HG03097 (cell line): ENCODE data around the gene LHFPL6.

ENCODE experiments used
- ATAC-seq: cut with Tn5 transposase; IDR thresholded peaks from one replicate; pipeline ENCODE4 v1.9.1; 2021; ENCODE audit not compliant: unreplicated experiment, low FRiP score

The LHFPL6 gene

DNA sequence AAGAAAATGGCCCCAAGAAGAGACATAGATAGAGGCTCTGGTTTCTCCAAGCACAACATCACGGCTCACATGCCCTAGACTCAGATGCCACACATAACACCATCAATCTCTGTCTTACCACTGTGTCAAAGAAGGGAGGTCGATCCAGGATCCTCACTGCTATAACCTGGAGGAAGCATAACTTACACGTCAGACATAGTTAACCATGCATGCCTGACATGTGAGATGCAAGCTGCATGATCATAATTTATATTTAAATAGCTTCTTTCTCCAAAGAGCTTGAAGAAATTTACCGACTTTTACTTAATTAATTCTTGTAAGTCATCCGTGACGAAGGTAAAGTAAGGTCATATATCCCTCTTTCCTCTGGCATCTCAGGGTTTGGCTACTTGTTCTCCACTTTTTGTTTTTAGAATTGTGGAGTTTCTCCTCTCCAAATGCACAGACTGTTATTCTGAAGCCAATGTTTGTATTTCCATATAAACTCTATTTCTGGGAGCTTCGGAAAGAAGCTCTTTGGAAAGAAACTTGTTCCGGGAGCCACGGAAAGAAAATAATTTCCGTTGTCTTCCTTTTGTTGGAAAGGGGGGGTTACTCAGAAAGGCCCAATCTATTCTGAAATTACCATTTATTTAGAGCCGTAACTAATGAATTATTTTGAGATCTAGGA lies 205.6 kb downstream of the LHFPL6 start:
- ATAC-seq, result no peak

DNA sequence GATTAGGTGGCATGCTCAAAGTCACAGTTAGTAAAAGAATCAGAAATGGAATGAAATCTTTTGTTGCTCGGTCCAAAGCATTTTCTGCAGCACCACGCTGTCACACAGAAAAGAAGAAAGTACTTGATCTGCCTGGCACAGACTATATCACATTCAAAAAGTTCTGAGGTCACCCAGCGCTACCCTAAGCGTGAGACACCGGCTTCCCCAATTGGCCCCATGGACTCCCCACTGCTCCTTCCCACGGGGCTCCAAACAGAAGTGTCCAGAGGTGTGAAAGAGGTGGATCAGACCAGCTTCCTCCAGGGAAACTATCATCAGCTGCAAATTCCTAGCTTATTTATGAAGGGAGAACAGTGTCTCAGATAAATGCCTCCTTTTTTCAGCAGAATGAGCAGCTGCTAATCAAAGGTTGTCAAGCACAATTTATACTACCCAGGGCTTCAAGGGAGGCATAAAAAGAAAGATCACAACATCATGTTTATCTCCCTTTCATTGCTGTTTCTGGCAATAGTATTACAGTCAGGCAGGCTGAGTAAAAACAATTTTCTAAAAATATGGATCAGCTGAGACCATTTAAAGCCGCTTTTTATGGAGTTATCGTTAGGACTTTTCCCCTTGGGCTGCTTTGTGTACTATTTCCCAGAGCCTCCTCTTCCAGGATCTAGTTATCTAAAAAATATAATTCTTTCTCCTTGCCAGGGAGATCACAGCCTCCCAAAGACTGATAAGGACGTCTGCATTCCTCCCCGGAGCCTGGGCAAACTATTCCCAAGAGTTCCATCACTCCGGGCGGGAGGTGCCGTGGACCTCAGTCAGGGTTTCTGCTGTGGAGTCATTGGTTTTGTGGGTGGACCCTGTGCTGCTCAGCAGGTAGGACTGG lies 208.0 kb downstream of the LHFPL6 start:
- ATAC-seq, result no peak

DNA sequence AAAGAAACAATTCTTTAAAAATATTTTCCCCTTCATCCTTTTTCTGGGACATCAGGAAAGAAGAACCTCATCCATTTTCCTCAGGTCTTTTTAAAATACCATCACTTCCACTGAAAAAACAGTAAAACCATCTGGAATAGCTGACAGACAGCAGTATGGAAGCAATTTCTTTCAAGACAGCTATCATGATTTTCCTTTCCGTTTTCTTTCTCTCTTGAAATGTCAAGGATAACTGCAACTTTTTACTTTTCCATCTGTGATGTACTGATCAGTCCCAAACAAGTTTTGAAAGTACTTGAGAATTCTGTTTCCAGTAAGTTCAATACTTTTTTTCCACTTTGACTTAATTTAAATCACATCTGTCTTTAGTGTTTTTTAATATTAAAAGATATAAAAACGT lies 211.2 kb downstream of the LHFPL6 start:
- ATAC-seq, result no peak

DNA sequence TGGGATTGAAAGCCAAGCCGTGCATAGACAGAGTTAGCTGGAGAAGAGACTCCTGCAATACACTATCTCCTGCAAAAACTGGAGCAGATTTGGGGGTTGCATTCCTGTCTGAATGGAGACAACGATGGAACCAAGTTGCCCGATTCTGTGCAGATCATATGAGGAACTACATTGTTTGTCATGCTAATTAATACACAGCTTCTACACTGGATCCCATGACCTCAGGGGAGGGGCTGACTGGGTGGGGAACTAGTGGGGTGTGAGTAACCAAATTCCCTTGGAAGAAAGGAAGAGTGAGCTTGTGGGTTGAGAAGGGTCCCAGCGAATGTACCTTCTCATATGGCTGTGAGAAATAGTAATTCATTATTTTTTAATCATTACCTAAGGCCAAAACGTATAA lies 214.0 kb downstream of the LHFPL6 start:
- ATAC-seq, result no peak

- ATAC-seq, result no peak
Observed at GRCh38 chr13:39385621-39386231, 217.3 kb downstream of the LHFPL6 start.

DNA sequence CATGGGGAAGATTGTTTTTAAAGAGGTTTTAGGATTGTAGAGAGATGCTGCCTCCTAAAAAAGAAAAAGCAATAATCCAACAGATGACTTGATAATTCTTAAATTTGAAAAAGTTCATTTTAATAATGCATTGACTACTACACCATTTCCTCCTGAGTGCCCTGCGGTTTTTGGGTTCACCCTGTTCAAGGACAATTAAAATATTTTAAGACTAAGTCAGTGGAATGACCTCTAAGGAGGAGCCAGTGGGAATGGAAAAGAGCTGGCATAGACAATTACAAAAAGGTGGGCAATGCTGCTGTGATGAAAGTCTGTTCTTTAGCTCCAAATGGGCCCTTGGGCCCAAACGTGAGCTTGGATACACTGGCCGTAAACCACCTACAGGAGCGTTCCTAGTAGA lies 217.8 kb downstream of the LHFPL6 start:
- ATAC-seq, result no peak

DNA sequence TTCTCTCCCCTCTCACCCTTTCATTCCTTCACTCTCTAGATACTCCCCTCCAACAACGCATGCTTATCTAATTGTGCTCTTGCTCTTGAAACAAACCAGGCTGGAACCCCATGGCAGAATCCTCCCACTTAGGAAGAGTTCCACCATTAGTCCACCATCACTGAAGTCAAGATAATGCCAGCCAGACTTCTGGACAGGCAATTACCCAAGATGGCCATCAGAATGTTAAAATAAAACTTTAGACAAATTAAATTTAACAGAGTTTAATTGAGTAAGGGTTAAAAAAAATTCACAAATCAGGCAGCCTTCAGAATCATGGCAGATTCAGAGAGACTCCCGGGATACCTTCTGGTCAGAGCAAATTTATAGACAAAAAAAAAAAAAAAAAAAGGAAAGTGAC lies 221.5 kb downstream of the LHFPL6 start:
- no peak for ATAC-seq

DNA sequence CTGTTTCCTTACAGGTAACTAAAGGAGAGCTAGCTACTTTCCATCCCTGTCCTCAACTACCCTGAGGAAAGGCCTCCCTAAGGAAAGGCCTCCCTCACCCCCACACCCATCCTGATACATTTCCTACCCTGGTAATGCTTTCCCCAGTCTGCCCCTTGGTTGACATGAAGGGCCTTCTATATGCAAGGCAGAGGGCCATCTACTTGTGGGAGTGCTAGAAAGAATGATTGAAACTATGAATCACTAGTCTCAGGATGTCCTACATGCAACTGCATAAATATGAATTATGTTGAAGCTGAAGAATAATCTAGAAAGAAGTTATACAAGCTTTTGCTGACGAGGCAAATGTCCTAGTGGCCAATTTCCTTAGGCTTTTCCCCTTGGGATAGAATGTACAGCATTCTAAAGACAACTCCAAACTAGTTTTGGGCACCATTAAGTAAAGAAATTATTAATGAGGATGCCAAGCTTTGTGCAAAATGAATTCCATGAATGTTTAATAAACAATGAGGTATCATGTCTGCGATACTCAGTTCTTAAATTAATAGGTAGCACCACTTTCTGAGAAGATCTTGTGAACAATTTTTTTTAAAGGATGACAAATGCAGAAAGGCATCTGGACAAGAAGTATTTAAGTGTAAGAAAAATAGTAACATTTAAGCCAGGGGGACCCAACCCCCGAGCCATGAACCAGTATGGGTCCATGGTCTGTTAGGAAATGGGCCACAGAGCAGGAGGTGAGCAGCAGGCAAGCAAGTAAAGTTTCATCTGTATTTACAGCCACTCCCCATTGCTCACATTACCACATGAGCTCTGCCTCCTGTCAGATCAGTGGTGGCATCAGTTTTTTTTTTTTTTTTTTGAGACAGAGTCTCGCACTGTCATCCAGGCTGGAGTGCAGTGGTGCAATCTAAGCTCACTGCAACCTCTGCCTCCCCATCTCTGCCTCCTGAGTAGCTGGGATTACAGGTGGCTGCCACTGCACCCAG lies 223.0 kb downstream of the LHFPL6 start:
- no peak for ATAC-seq

- ATAC-seq, result peak; percentile 87
Observed at GRCh38 chr13:39379118-39379517, 223.9 kb downstream of the LHFPL6 start.

DNA sequence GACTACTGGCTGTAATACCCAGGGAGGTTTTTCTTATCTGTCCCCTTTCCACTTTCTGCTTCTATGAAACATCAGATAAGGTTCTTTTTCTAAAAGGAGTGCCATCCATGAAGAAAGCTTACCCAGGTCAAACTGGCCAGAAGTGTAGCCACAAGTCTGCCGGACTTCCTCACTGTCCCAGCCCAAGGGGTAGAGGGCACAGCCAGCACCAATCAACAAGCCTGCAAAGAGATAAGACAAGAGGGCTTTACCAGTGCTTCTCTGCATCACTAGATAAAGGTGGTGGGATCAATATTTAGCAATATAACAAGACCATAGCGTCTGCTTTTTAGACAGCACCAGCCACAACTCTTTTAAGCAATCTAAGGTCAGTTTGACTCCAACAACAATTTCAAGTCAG lies 224.7 kb downstream of the LHFPL6 start:
- no peak for ATAC-seq

- ATAC-seq, result no peak
Observed at GRCh38 chr13:39377699-39378098, 225.3 kb downstream of the LHFPL6 start.

DNA sequence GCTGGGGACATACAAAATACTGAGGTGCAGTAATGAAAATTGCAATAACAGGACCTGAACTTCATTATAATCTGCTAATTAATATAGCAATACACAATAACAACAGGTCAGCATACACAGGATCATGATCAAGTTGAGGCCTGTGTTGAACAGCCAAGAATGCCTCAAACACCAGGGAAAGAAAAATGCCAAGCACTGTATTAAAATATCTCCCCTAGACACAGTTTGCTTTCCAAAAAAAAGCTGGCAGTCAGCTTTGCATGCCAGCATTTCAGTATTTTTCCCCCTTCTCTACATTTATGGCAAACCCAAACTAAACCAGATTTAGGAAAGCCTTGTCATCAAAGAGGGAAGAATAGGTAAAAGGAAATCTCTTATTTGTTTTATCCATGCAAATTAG lies 226.9 kb downstream of the LHFPL6 start:
- ATAC-seq, result no peak

DNA sequence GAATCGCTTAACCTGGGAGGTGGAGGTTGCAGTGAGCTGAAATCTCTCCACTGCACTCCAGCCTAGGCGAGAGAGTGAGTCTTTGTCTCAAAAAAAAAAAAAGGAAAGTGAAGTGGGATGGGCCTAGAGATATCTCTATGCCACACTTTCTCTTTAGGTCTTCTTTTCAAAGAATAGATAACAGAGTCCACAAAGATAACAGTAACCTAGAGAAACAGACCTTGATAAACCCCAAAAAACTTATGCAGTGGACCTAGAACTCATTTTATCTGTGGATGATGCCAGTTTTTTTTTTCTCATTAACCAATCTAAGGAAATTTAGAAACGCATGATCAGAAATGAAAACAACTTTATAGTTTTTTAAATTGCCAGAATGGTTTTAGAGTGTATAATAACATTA lies 227.4 kb downstream of the LHFPL6 start:
- ATAC-seq, result no peak

- ATAC-seq, result no peak
Observed at GRCh38 chr13:39374741-39375189, 228.2 kb downstream of the LHFPL6 start.

GRCh38 chr13:39373145-39373544 lies 229.8 kb downstream of the LHFPL6 start:
- ATAC-seq, result no peak

GRCh38 chr13:39371706-39372105 lies 231.3 kb downstream of the LHFPL6 start:
- ATAC-seq, result no peak

GRCh38 chr13:39370554-39370953 lies 232.4 kb downstream of the LHFPL6 start:
- ATAC-seq, result no peak

DNA sequence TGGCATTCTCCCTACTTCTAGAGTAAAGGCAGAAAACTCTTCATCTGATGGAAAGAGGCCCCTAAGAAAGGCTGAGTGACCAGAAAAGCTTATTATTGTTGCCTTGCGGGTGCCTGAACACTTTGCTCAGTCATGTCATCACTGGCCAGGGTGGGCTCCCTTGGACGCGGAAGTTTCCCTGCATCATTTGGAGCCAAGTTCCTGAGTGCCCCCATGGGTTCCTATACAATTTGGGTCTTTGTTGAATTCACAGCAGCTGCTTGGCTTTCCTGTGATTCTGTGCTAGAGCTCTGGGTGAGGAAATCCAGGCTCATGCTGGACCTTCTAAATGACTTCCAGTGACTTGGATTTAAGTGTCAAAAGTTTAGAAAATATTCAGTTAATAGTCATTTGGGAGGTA lies 232.9 kb downstream of the LHFPL6 start:
- no peak for ATAC-seq

DNA sequence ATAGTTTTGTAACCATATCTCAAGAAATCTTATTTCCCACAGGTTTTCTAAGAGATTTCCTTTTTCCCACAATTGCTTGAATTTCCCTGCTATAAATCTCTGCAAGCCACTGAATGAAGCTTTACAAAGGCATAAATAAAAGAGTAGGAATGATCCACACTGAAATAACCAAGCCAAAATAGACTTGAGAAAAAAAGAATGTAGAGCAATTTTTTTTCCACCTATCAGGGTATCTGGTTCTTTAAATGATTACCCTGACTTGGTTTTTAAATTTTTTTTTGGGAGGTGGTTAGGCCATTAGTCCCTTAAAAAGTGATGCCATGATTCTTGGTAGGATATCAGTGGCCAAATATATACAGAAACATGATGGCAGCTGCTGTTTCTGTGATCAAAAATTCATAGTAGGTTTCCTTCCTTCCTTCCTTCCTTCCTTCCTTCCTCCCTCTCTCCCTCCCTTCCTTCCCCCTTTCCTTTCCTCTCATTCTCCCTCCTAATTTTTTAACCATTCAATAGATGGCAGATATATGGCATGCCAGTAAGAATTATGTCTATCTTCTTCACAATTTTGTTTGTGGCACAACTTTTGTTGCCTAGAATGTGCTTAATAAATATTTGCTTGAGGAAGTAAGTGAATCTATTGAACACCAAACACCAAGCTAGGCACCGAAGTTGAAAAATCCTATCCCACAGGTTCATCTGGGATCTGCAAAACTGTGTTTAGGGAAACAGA lies 233.7 kb downstream of the LHFPL6 start:
- no peak for ATAC-seq

DNA sequence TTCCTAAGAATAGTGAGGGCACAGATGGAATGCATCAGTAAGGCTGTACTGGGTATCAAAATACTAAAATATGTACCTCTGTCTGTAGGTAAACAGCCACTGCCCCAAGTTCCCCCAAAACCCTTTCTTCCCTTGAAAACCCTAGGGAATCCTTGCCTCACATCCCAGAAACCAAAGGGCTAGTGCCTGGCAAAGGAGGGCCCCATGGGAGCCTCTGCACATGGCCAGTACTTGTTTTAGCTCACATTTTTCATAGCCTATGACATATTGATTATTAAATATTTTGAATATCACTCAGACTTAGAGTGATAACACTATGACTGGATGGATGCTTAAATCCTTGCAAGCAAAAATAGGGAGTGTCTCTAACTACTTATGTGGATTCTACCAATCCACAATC lies 237.1 kb downstream of the LHFPL6 start:
- no peak for ATAC-seq
